Endodermal cell (in vitro differentiated cells): ENCODE measurements around the gene MAN2B1. TPM values are rescaled to one million over a fixed set of nuclear protein-coding genes. Genes with fewer than 3 reads are reported as not detected.
A peak's percentile ranks its signal among the peaks of the same experiment; 100 is the strongest.

ENCODE experiments used
- DNase-seq: peaks from one replicate; pipeline ENCODE4 v3.0.0-alpha.2; 2017
- H3K27ac ChIP-seq: 2 replicates; pipeline ENCODE4 v1.5.1; 2013; ENCODE audit warnings: mild to moderate bottlenecking, low read depth, low read length, moderate library complexity
- H3K27me3 ChIP-seq: 2 replicates; pipeline ENCODE4 v1.6.1; 2013; ENCODE audit warnings: mild to moderate bottlenecking, low read length, moderate library complexity; ENCODE audit not compliant: insufficient read depth, control insufficient read depth, poor library complexity, severe bottlenecking
- H3K36me3 ChIP-seq: 2 replicates; pipeline ENCODE4 v1.7.0; 2013; ENCODE audit warnings: mild to moderate bottlenecking, low read length, moderate library complexity; ENCODE audit not compliant: control insufficient read depth, insufficient read depth
- H3K4me1 ChIP-seq: one replicate; pipeline ENCODE4 v1.7.0; 2013; ENCODE audit warnings: low read length; ENCODE audit not compliant: control insufficient read depth, insufficient read depth
- H3K4me3 ChIP-seq: 2 replicates; pipeline ENCODE4 v1.5.1; 2013; ENCODE audit warnings: mild to moderate bottlenecking, low read length, moderate library complexity
- H3K9ac ChIP-seq: 2 replicates; pipeline ENCODE4 v1.6.1; 2013; ENCODE audit warnings: mild to moderate bottlenecking, low read length, moderate library complexity; ENCODE audit not compliant: poor library complexity, severe bottlenecking; ENCODE audit errors: extremely low read depth
- H3K9me3 ChIP-seq: 2 replicates; pipeline ENCODE4 v1.6.1; 2013; ENCODE audit warnings: mild to moderate bottlenecking, low read length, moderate library complexity; ENCODE audit not compliant: control insufficient read depth
- H3K27ac Mint-ChIP-seq: 2 replicates; pipeline ENCODE4 v1.8.0; 2020; ENCODE audit warnings: mixed read lengths
- H3K27me3 Mint-ChIP-seq: 2 replicates; pipeline ENCODE4 v1.8.0; 2021; ENCODE audit warnings: mild to moderate bottlenecking, mixed read lengths; ENCODE audit not compliant: insufficient read depth
- H3K36me3 Mint-ChIP-seq: 2 replicates; pipeline ENCODE4 v1.8.0; 2020; ENCODE audit warnings: low read depth, mixed read lengths
- H3K4me1 Mint-ChIP-seq: 2 replicates; pipeline ENCODE4 v1.8.0; 2020; ENCODE audit warnings: mixed read lengths
- H3K4me3 Mint-ChIP-seq: 2 replicates; pipeline ENCODE4 v1.8.0; 2020; ENCODE audit warnings: mild to moderate bottlenecking, moderate library complexity, mixed read lengths
- H3K9me3 Mint-ChIP-seq: 2 replicates; pipeline ENCODE4 v1.8.0; 2020; ENCODE audit warnings: mild to moderate bottlenecking, mixed read lengths
- WGBS, 2 experiments: methylation state at CpG; one replicate each; pipeline versions ENCODE4 v1.1.5 to v1.1.7; 2013; ENCODE audit warnings: missing lambda C conversion rate in 2 of 2, mixed read lengths in 1 of 2; ENCODE audit not compliant: insufficient coverage in 1 of 2, insufficient read length in 1 of 2; 5-methylcytosine and 5-hydroxymethylcytosine counted together
- total RNA-seq, 2 donors: library from RNA; stranded (reverse); fragmentation: NEBNext Ultra II Directional in 1 of 2; extraction: Animal tissue kit (Norgen Biotek cat#: 25700) in 1 of 2; gene quantifications; 2 replicates in 1 of 2; 3 replicates in 1 of 2; pipeline ENCODE4 v1.2.1, GENCODE V29; 2021
- TF ChIP-seq, protein P1 (sequence below): fragments of 200-600 bp; sonication (generic); conservative IDR thresholded peaks from 2 replicates; pipeline ENCODE4 v1.5.0; 2021; ENCODE audit warnings: antibody characterized with exemption, mild to moderate bottlenecking

Gene MAN2B1
- total RNA-seq, 2 donors from 2014 or later, result 101 to 113 TPM

DNA sequence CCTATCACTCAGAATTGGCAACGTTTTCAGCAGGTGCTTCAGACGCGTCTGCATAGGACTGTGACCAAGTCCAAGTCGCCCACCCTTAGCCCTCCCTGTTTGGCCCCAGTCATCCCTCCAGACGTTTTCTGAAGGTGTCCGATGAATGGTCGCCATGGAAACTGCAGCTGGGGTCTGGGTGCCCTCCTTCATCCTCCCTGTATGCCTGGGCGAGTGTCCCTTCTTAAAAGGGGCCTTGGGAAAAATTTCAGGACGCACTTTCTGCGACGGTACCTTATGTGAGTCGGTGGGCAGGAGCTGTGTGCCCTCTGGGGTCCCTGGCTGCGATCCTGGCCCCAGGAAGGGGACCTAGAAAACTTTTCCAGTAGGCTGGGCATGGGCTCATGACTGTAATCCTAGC, 25.1 kb downstream of the MAN2B1 start:
- Mint-ChIP-seq H3K9me3 (peaks cover 9% of the 10 kb centered on the region), H3K27ac (no peak overlapping the region), H3K4me3 (no peak overlapping the region), H3K4me1 (no peaks in the 10 kb centered on the region), H3K27me3 (peaks cover 10% of the 10 kb centered on the region), H3K36me3 (peaks cover 11% of the 10 kb centered on the region)
- DNase-seq, result no peak
- Histone ChIP-seq H3K9ac (no peak overlapping the region), H3K4me1 (no peaks in the 10 kb centered on the region), H3K27me3 (no peaks in the 10 kb centered on the region), H3K4me3 (no peak overlapping the region), H3K9me3 (no peaks in the 10 kb centered on the region), H3K27ac (no peak overlapping the region), H3K36me3 (no peaks in the 10 kb centered on the region)
- WGBS, 2 experiments, result 88 to 89% methylated on average over 13 of the region's 13 CpGs
- TF ChIP-seq, protein P1, sequence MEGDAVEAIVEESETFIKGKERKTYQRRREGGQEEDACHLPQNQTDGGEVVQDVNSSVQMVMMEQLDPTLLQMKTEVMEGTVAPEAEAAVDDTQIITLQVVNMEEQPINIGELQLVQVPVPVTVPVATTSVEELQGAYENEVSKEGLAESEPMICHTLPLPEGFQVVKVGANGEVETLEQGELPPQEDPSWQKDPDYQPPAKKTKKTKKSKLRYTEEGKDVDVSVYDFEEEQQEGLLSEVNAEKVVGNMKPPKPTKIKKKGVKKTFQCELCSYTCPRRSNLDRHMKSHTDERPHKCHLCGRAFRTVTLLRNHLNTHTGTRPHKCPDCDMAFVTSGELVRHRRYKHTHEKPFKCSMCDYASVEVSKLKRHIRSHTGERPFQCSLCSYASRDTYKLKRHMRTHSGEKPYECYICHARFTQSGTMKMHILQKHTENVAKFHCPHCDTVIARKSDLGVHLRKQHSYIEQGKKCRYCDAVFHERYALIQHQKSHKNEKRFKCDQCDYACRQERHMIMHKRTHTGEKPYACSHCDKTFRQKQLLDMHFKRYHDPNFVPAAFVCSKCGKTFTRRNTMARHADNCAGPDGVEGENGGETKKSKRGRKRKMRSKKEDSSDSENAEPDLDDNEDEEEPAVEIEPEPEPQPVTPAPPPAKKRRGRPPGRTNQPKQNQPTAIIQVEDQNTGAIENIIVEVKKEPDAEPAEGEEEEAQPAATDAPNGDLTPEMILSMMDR, result no peak

DNA sequence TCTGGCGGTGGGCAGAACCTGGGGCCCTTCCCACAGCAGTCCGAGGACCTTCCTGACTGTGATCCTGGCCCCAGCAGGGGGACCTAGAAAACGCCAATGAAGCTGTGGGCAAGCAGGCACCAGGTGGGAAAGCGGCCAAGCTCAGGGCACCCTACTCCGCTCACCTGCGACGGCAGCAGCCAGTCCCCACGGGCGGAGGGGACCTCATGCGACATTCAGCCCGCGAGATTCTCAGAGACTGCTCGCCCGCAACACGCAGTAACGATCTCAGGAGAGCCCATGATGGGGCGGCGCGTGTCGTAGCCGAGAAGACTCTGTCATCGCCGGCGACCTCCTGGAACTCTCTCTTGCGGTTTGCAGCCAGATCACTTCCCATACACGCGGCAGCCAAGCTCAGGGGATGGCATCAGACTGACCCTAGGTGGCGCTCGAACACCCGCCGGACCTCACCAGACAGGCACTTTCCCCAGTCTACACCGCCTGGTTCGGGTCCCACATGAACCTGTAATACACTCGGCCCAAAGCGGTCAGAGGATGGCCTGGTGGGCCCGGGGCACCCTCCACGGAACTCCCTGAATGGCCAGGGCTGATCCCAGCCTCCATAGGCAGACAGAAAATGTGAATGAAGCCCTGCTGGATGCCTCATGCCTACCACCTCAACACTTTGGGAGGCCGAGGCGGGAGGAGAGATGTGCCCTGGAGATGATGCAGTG, 26.5 kb downstream of the MAN2B1 start:
- TF ChIP-seq, protein P1, result peak; percentile 92
- H3K27ac Mint-ChIP-seq, result peak overlapping the region; percentile 78
- Histone ChIP-seq H3K9ac (no peak overlapping the region), H3K4me1 (no peaks in the 10 kb centered on the region), H3K36me3 (no peaks in the 10 kb centered on the region), H3K27me3 (no peaks in the 10 kb centered on the region), H3K9me3 (no peaks in the 10 kb centered on the region), H3K4me3 (no peak overlapping the region), H3K27ac (no peak overlapping the region)
- H3K9me3 Mint-ChIP-seq, result peaks cover 11% of the 10 kb centered on the region
- peaks cover 6% of the 10 kb centered on the region for H3K36me3 Mint-ChIP-seq
- H3K4me3 Mint-ChIP-seq, result peak overlapping the region; percentile 42
- WGBS, 2 experiments, result 26 to 27% methylated on average over 23 to 39 of the region's 39 CpGs
- H3K27me3 Mint-ChIP-seq, result peaks cover 10% of the 10 kb centered on the region
- H3K4me1 Mint-ChIP-seq, result no peaks in the 10 kb centered on the region
- DNase-seq, result peak; percentile 95

DNA sequence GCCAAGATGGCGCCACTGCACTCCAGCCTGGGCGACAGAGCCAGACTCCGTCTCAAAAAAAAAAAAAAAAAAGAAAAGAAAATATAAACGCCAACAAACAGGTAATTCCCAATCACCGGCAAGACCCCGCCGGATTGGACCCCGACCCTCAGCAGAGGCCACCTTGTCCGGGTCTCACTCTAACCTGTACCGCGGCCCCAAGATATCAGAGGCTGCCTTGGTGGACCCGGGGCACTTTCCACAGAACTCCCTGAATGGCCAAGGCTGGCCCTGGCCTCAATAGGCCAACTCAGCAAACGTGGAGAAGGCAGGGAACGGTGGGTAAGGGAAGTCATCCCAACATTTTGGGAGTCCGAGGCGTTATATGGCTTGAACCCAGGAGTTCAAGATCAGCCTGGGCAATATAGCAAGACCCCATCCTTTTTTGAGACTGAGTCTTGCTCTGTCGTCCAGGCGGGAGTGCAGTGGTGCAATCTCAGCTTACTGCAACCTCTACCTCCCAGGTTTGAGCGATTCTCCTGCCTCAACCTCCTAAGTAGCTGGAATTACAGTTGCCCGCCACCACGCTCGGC, 27.8 kb downstream of the MAN2B1 start:
- WGBS, 2 experiments, result 95 to 96% methylated on average over 16 to 21 of the region's 22 CpGs
- no peaks in the 10 kb centered on the region for H3K4me1 ChIP-seq

More for the DNA sequence above, 27.8 kb downstream of the MAN2B1 start:
- Histone ChIP-seq H3K27me3 (no peaks in the 10 kb centered on the region), H3K9ac (no peak overlapping the region), H3K36me3 (no peaks in the 10 kb centered on the region), H3K9me3 (no peaks in the 10 kb centered on the region), H3K27ac (no peak overlapping the region), H3K4me3 (no peak overlapping the region)
- Mint-ChIP-seq H3K27me3 (peaks cover 10% of the 10 kb centered on the region), H3K9me3 (peaks cover 11% of the 10 kb centered on the region), H3K27ac (no peak overlapping the region), H3K36me3 (peaks cover 4% of the 10 kb centered on the region), H3K4me1 (no peaks in the 10 kb centered on the region), H3K4me3 (no peak overlapping the region)
- no peak for DNase-seq
- TF ChIP-seq, protein P1, result no peak
